ENCODE measurements around the gene C1QL1. TPM values are rescaled to one million over a fixed set of nuclear protein-coding genes. Genes with fewer than 3 reads are reported as not detected.

The C1QL1 gene
- total RNA-seq, 1 donor from 2014 or later, result not detected

- H3K36me3 ChIP-seq, result no peaks in the 10 kb centered on the region
- no peaks in the 10 kb centered on the region for H3K27me3 ChIP-seq
- no peaks in the 10 kb centered on the region for H3K9me3 ChIP-seq
- no peak for TF ChIP-seq CTCF (IDR thresholded peaks at IDR 0.05)
- H3K4me1 ChIP-seq, result no peaks in the 10 kb centered on the region
- DNase-seq (ENCODE audit: low spot score in 2 of 2), result no peak
- no peak overlapping the region for H3K27ac ChIP-seq
- intact Hi-C loops (cut with DNase I), result no loop called here
- no peak overlapping the region for H3K4me3 ChIP-seq
Measured at GRCh38 chr17:44988044-44988942, 20.2 kb upstream of the C1QL1 start.

GRCh38 chr17:44983563-44983962 is 15.5 kb upstream of the C1QL1 start:
- no peak for TF ChIP-seq CTCF (IDR thresholded peaks at IDR 0.05)
- no peaks in the 10 kb centered on the region for H3K9me3 ChIP-seq
- H3K36me3 ChIP-seq, result no peaks in the 10 kb centered on the region
- H3K4me3 ChIP-seq, result no peak overlapping the region
- intact Hi-C loops (cut with DNase I), result no loop called here
- H3K27me3 ChIP-seq, result no peaks in the 10 kb centered on the region
- H3K27ac ChIP-seq, result no peak overlapping the region
- H3K4me1 ChIP-seq, result no peaks in the 10 kb centered on the region
- no peak for DNase-seq (ENCODE audit: low spot score in 2 of 2)

- no peak for TF ChIP-seq CTCF (IDR thresholded peaks at IDR 0.05)
- Histone ChIP-seq H3K27me3 (no peaks in the 10 kb centered on the region), H3K4me1 (no peaks in the 10 kb centered on the region), H3K36me3 (no peaks in the 10 kb centered on the region), H3K27ac (no peak overlapping the region), H3K9me3 (no peaks in the 10 kb centered on the region), H3K4me3 (no peak overlapping the region)
- DNase-seq (ENCODE audit: low spot score in 2 of 2), result no peak
- intact Hi-C loops (cut with DNase I), result no loop called here
Measured at GRCh38 chr17:44982113-44982702, 14.1 kb upstream of the C1QL1 start.

GRCh38 chr17:44981221-44981968 is 13.3 kb upstream of the C1QL1 start:
- Histone ChIP-seq H3K4me3 (no peak overlapping the region), H3K36me3 (no peaks in the 10 kb centered on the region), H3K9me3 (no peaks in the 10 kb centered on the region), H3K4me1 (no peaks in the 10 kb centered on the region), H3K27me3 (no peaks in the 10 kb centered on the region), H3K27ac (no peak overlapping the region)
- DNase-seq (ENCODE audit: low spot score in 2 of 2), result no peak
- intact Hi-C loops (cut with DNase I), result no loop called here
- no peak for TF ChIP-seq CTCF (IDR thresholded peaks at IDR 0.05)

- no peak for DNase-seq (ENCODE audit: low spot score in 2 of 2)
- Histone ChIP-seq H3K27ac (no peak overlapping the region), H3K4me1 (no peaks in the 10 kb centered on the region), H3K9me3 (no peaks in the 10 kb centered on the region), H3K4me3 (no peak overlapping the region), H3K36me3 (no peaks in the 10 kb centered on the region), H3K27me3 (no peaks in the 10 kb centered on the region)
- TF ChIP-seq CTCF (IDR thresholded peaks at IDR 0.05), result no peak
- intact Hi-C loops (cut with DNase I), result no loop called here
Measured at GRCh38 chr17:44979426-44979995, 11.4 kb upstream of the C1QL1 start.
